ENCODE data around the gene IFNA13.

Gene IFNA13

GRCh38 chr9:21367957-21368356 is at the start of gene IFNA13:
Gene IFNA13 (minus strand): TSS chr9:21368057. CDS start chr9:21368010, 47 bp downstream.
- in situ Hi-C loops (cut with MboI; ENCODE audit: low sequenced_read_pairs, unreplicated experiment) = no loop called here
- no peak for DNase-seq (ENCODE audit: low spot score)
- no peak for TF ChIP-seq CTCF (IDR thresholded peaks at IDR 0.05; ENCODE audit: borderline replicate concordance, control extremely low read depth, extremely low read depth, insufficient read depth, missing control alignments)

- no peak for DNase-seq (ENCODE audit: low spot score)
- no peak for TF ChIP-seq CTCF (IDR thresholded peaks at IDR 0.05; ENCODE audit: borderline replicate concordance, control extremely low read depth, extremely low read depth, insufficient read depth, missing control alignments)
- in situ Hi-C loops (cut with MboI; ENCODE audit: low sequenced_read_pairs, unreplicated experiment) = no loop called here
Observed at GRCh38 chr9:21415493-21416267, 47.8 kb upstream of the IFNA13 start.

GRCh38 chr9:21414220-21414940 is 46.5 kb upstream of the IFNA13 start:
- in situ Hi-C loops (cut with MboI; ENCODE audit: low sequenced_read_pairs, unreplicated experiment) = no loop called here
- no peak for DNase-seq (ENCODE audit: low spot score)
- TF ChIP-seq CTCF (IDR thresholded peaks at IDR 0.05; ENCODE audit: borderline replicate concordance, control extremely low read depth, extremely low read depth, insufficient read depth, missing control alignments) = no peak

GRCh38 chr9:21413624-21414023 is 45.8 kb upstream of the IFNA13 start:
- peak; percentile 46 for TF ChIP-seq CTCF (IDR thresholded peaks at IDR 0.05; ENCODE audit: borderline replicate concordance, control extremely low read depth, extremely low read depth, insufficient read depth, missing control alignments)
- no peak for DNase-seq (ENCODE audit: low spot score)
- in situ Hi-C loops (cut with MboI; ENCODE audit: low sequenced_read_pairs, unreplicated experiment) = no loop called here

GRCh38 chr9:21413151-21413550 is 45.3 kb upstream of the IFNA13 start:
- in situ Hi-C loops (cut with MboI; ENCODE audit: low sequenced_read_pairs, unreplicated experiment) = no loop called here
- DNase-seq (ENCODE audit: low spot score) = no peak
- no peak for TF ChIP-seq CTCF (IDR thresholded peaks at IDR 0.05; ENCODE audit: borderline replicate concordance, control extremely low read depth, extremely low read depth, insufficient read depth, missing control alignments)

- in situ Hi-C loops (cut with MboI; ENCODE audit: low sequenced_read_pairs, unreplicated experiment) = no loop called here
- no peak for TF ChIP-seq CTCF (IDR thresholded peaks at IDR 0.05; ENCODE audit: borderline replicate concordance, control extremely low read depth, extremely low read depth, insufficient read depth, missing control alignments)
- DNase-seq (ENCODE audit: low spot score) = no peak
Observed at GRCh38 chr9:21412107-21412506, 44.2 kb upstream of the IFNA13 start.
